Panc1 (cell line): ENCODE results near the gene WDR70. TPM values are rescaled to one million over a fixed set of nuclear protein-coding genes. Genes with fewer than 3 reads are reported as not detected.

Experiments
- ATAC-seq: fragments of 200-7000 bp; cut with Tn5 transposase; 2 replicates; pipeline ENCODE4 v1.9.1; 2020; ENCODE audit warnings: mild to moderate bottlenecking, moderate library complexity
- BruUV-seq: library from RNA; stranded (reverse); fragments of 400-500 nt; replicated peaks from 2 replicates; lab custom pipeline; 2021; lab: Mats Ljungman, UMichigan
- CTCF ChIA-PET: fragments of 300-600 bp; sonication (Branson Sonifier 250); formaldehyde crosslinking; loops from one replicate; lab custom pipeline; 2022; ENCODE audit warnings: antibody characterized with exemption; lab: Charles Lee
- POLR2A ChIA-PET: fragments of 300-600 bp; sonication (Branson Sonifier 250); formaldehyde crosslinking; loops from one replicate; lab custom pipeline; 2022; ENCODE audit warnings: antibody characterized with exemption; lab: Charles Lee
- DNase-seq: peaks from one replicate; pipeline ENCODE4 v3.0.0-alpha.2; 2010; ENCODE audit warnings: low read depth, low spot score
- H3K27ac ChIP-seq: 2 replicates; pipeline ENCODE4 v1.5.1; 2011; ENCODE audit warnings: mild to moderate bottlenecking, low read length, inconsistent platforms
- H3K27me3 ChIP-seq: fragments of 200-500 bp; sonication (Bioruptor generic); 2 replicates; pipeline ENCODE4 v1.6.0; 2014; ENCODE audit warnings: low read length, inconsistent platforms; ENCODE audit not compliant: control insufficient read depth, insufficient read depth
- H3K36me3 ChIP-seq: fragments of 200-500 bp; sonication (Bioruptor generic); 2 replicates; pipeline ENCODE4 v1.5.1; 2014; ENCODE audit warnings: inconsistent platforms, mild to moderate bottlenecking, low read length, moderate library complexity; ENCODE audit not compliant: control insufficient read depth, insufficient read depth
- H3K4me1 ChIP-seq: 2 replicates; pipeline ENCODE4 v1.5.1; 2011; ENCODE audit warnings: inconsistent platforms, mild to moderate bottlenecking, low read length, moderate library complexity; ENCODE audit not compliant: control insufficient read depth, insufficient read depth
- H3K4me3 ChIP-seq, 2 experiments: 2 replicates each; pipeline ENCODE4 v1.5.1; 2011 to 2012; ENCODE audit warnings: low read depth in 2 of 2, low read length in 2 of 2, mild to moderate bottlenecking in 2 of 2, inconsistent platforms in 1 of 2, moderate library complexity in 1 of 2
- H3K9me3 ChIP-seq: fragments of 200-500 bp; sonication (Bioruptor generic); 2 replicates; pipeline ENCODE4 v1.5.1; 2014; ENCODE audit warnings: low read depth, mild to moderate bottlenecking, inconsistent platforms, low read length, moderate library complexity; ENCODE audit not compliant: control insufficient read depth, insufficient read depth
- CTCF ChIP-seq: fragments of 450-650 bp; IDR thresholded peaks from 2 replicates; pipeline ENCODE4 v1.5.1; 2017; ENCODE audit warnings: mild to moderate bottlenecking
- POLR2AphosphoS5 ChIP-seq: IDR thresholded peaks from 2 replicates; pipeline ENCODE4 v1.6.1; 2012; ENCODE audit warnings: mild to moderate bottlenecking, low read depth, low read length, moderate library complexity
- REST ChIP-seq, 2 experiments: IDR thresholded peaks; 2 replicates each; pipeline ENCODE4 v1.6.1; 2011 to 2012; ENCODE audit warnings: low read depth in 2 of 2, control low read depth in 1 of 2, low read length in 1 of 2, mild to moderate bottlenecking in 1 of 2, moderate library complexity in 1 of 2; ENCODE audit not compliant: insufficient read depth in 1 of 2
- SIN3A ChIP-seq: IDR thresholded peaks from 2 replicates; pipeline ENCODE4 v1.6.1; 2012; ENCODE audit warnings: low read depth, mild to moderate bottlenecking, low read length, moderate library complexity, borderline replicate concordance; ENCODE audit not compliant: insufficient read depth
- TCF7L2 ChIP-seq: IDR thresholded peaks from 2 replicates; pipeline ENCODE4 v1.6.1; 2011; ENCODE audit warnings: mild to moderate bottlenecking, low read depth, low read length, inconsistent platforms
- in situ Hi-C: cut with HindIII; loops from 2 replicates; pipeline ENCODE4 v1.10.0; 2016; ENCODE audit warnings: low sequenced_read_pairs, low pct_unique_long_range_greater_than_20kb
- intact Hi-C: fragments of 100-400 bp; cut with micrococcal nuclease; formaldehyde crosslinking; loops from one replicate; pipeline ENCODE4 v1.10.0; 2022; ENCODE audit not compliant: unreplicated experiment
- total RNA-seq: library from RNA; stranded (reverse); gene quantifications from one replicate; pipeline ENCODE4 v1.2.1, GENCODE V29; 2021; ENCODE audit not compliant: unreplicated experiment

WDR70 gene
- total RNA-seq, 1 experiment from 2014 or later, result 29.5 TPM

GRCh38 chr5:37554405-37554739 is 175.3 kb downstream of the WDR70 start:
- intact Hi-C loops (no loop called here), in situ Hi-C loops (no loop called here)
- BruUV-seq, result no TSS peak
- Histone ChIP-seq H3K4me3 (no peak overlapping the region), H3K27me3 (no peaks in the 10 kb centered on the region), H3K9me3 (no peaks in the 10 kb centered on the region), H3K27ac (no peak overlapping the region), H3K4me1 (no peaks in the 10 kb centered on the region), H3K36me3 (no peaks in the 10 kb centered on the region)
- POLR2A ChIA-PET, result interaction anchor here (0.6 to 0.7 kb wide), 2 partner anchors 22 to 154 kb away, joined by 5 to 6 read pairs; no protein-coding TSS in a partner anchor
- DNase-seq, result no peak
- CTCF ChIA-PET, result interaction anchor here (0.6 kb wide), 1 partner anchor 188 kb away, joined by 3 read pairs; no protein-coding TSS in a partner anchor
- ATAC-seq, result no peak
- TF ChIP-seq CTCF (no peak; the same call in 1 of the 2 replicates), POLR2AphosphoS5 (no peak), SIN3A (no peak), REST (IDR thresholded peaks at IDR 0.05; ENCODE audit: insufficient read depth in 1 of 2, low read depth in 2 of 2, low read length in 1 of 2) (no peak), TCF7L2 (no peak)

GRCh38 chr5:37554938-37555337 is 175.8 kb downstream of the WDR70 start:
- intact Hi-C loops, result no loop called here
- Histone ChIP-seq H3K36me3 (no peaks in the 10 kb centered on the region), H3K27me3 (no peaks in the 10 kb centered on the region), H3K27ac (no peak overlapping the region), H3K4me1 (no peaks in the 10 kb centered on the region), H3K4me3 (no peak overlapping the region), H3K9me3 (no peaks in the 10 kb centered on the region)
- in situ Hi-C loops, result no loop called here
- ChIA-PET CTCF (interaction anchor here (0.6 kb wide), 1 partner anchor 189 kb away, joined by 3 read pairs; no protein-coding TSS in a partner anchor), POLR2A (no interaction called here)
- no peak for DNase-seq
- ATAC-seq, result no peak
- BruUV-seq, result no TSS peak
- TF ChIP-seq CTCF (peak; percentile 67; the same call in 1 of the 2 replicates), REST (IDR thresholded peaks at IDR 0.05; ENCODE audit: insufficient read depth in 1 of 2, low read depth in 2 of 2, low read length in 1 of 2) (no peak)
